Liver (tissue), 9 donors: ENCODE results near the gene CLEC3B. TPM values are rescaled to one million over a fixed set of nuclear protein-coding genes. Genes with fewer than 3 reads are reported as not detected.

Experiments used
- DNase-seq: peaks from one replicate; pipeline ENCODE4 v3.0.0-alpha.2; 2017; ENCODE audit warnings: low spot score
- H3K27ac ChIP-seq, 2 donors: one replicate each; pipeline ENCODE4 v1.7.0; 2013; ENCODE audit warnings: inconsistent platforms in 2 of 2, low read length in 2 of 2, control low read depth in 1 of 2, low read depth in 1 of 2, mild to moderate bottlenecking in 1 of 2
- H3K27me3 ChIP-seq, 4 donors: one replicate each; pipeline versions ENCODE4 v1.6.1 to v1.7.0; 2013; ENCODE audit warnings: low read length in 3 of 4, inconsistent platforms in 1 of 4, mild to moderate bottlenecking in 1 of 4, moderate library complexity in 1 of 4; ENCODE audit not compliant: control insufficient read depth in 4 of 4, insufficient read depth in 4 of 4
- H3K36me3 ChIP-seq, 4 donors: one replicate each; pipeline versions ENCODE4 v1.6.1 to v1.7.0; 2013; ENCODE audit warnings: low read length in 3 of 4, mild to moderate bottlenecking in 3 of 4, low read depth in 1 of 4, moderate library complexity in 1 of 4; ENCODE audit not compliant: control insufficient read depth in 4 of 4, insufficient read depth in 3 of 4
- H3K4me1 ChIP-seq, 4 donors: one replicate each; pipeline versions ENCODE4 v1.6.1 to v1.7.0; 2013; ENCODE audit warnings: low read length in 3 of 4, mild to moderate bottlenecking in 3 of 4, moderate library complexity in 1 of 4; ENCODE audit not compliant: control insufficient read depth in 4 of 4, insufficient read depth in 4 of 4
- H3K4me3 ChIP-seq, 3 donors: one replicate each; pipeline versions ENCODE4 v1.6.1 to v1.7.0; 2013; ENCODE audit warnings: low read length in 3 of 3, control low read depth in 1 of 3, low read depth in 1 of 3, mild to moderate bottlenecking in 1 of 3
- H3K9ac ChIP-seq, 2 donors: one replicate each; pipeline ENCODE4 v1.7.0; 2013; ENCODE audit warnings: low read length in 2 of 2, mild to moderate bottlenecking in 2 of 2, moderate library complexity in 2 of 2, control low read depth in 1 of 2, low read depth in 1 of 2
- H3K9me3 ChIP-seq, 4 donors: one replicate each; pipeline versions ENCODE4 v1.6.1 to v1.7.0; 2013; ENCODE audit warnings: low read length in 3 of 4; ENCODE audit not compliant: control insufficient read depth in 4 of 4
- ATF3 ChIP-seq: IDR thresholded peaks from 2 replicates; pipeline ENCODE4 v1.6.1; 2016; ENCODE audit warnings: antibody characterized with exemption
- CTCF ChIP-seq: fragments of 150-350 bp; IDR thresholded peaks from 2 replicates; pipeline ENCODE4 v1.5.1; 2017; ENCODE audit warnings: improper control_type of control experiment, low read depth, low read length; ENCODE audit not compliant: missing input control
- EGR1 ChIP-seq, 2 donors: IDR thresholded peaks; 2 replicates each; pipeline ENCODE4 v1.6.1; 2016 to 2018; ENCODE audit warnings: antibody characterized with exemption in 2 of 2, low read depth in 2 of 2
- FOXA1 ChIP-seq: IDR thresholded peaks from 2 replicates; pipeline ENCODE4 v1.6.1; 2016; ENCODE audit warnings: antibody characterized with exemption
- FOXA2 ChIP-seq: IDR thresholded peaks from 2 replicates; pipeline ENCODE4 v1.6.1; 2016; ENCODE audit warnings: antibody characterized with exemption
- GABPA ChIP-seq, 2 donors: IDR thresholded peaks in 1 of 2; conservative IDR thresholded peaks in 1 of 2; 2 replicates each; pipeline ENCODE4 v1.6.1; 2016; ENCODE audit warnings: antibody characterized with exemption in 2 of 2, mild to moderate bottlenecking in 1 of 2, moderate library complexity in 1 of 2
- HNF4A ChIP-seq, 2 donors: conservative IDR thresholded peaks; 2 replicates each; pipeline ENCODE4 v1.6.1; 2016; ENCODE audit warnings: antibody characterized with exemption in 2 of 2, mild to moderate bottlenecking in 2 of 2
- HNF4G ChIP-seq: IDR thresholded peaks from 2 replicates; pipeline ENCODE4 v1.6.1; 2016; ENCODE audit warnings: antibody characterized with exemption
- JUND ChIP-seq, 2 donors: IDR thresholded peaks; 2 replicates each; pipeline ENCODE4 v1.6.1; 2016; ENCODE audit warnings: antibody characterized with exemption in 2 of 2
- MAX ChIP-seq: IDR thresholded peaks from 2 replicates; pipeline ENCODE4 v1.6.1; 2016; ENCODE audit warnings: antibody characterized with exemption
- NR2F2 ChIP-seq: IDR thresholded peaks from 2 replicates; pipeline ENCODE4 v1.6.1; 2016; ENCODE audit warnings: antibody characterized with exemption
- RAD21 ChIP-seq, 2 donors: IDR thresholded peaks; 2 replicates each; pipeline ENCODE4 v1.6.1; 2016; ENCODE audit warnings: antibody characterized with exemption in 2 of 2, mild to moderate bottlenecking in 2 of 2
- REST ChIP-seq: IDR thresholded peaks from 2 replicates; pipeline ENCODE4 v1.6.1; 2016; ENCODE audit warnings: antibody characterized with exemption, mild to moderate bottlenecking
- RXRA ChIP-seq, 2 donors: IDR thresholded peaks; 2 replicates each; pipeline ENCODE4 v1.6.1; 2017 to 2018; ENCODE audit warnings: antibody characterized with exemption in 2 of 2, mild to moderate bottlenecking in 1 of 2
- SP1 ChIP-seq: IDR thresholded peaks from 2 replicates; pipeline ENCODE4 v1.6.1; 2018; ENCODE audit warnings: antibody characterized with exemption, mild to moderate bottlenecking
- TAF1 ChIP-seq: conservative IDR thresholded peaks from 2 replicates; pipeline ENCODE4 v1.6.1; 2016; ENCODE audit warnings: antibody characterized with exemption, mild to moderate bottlenecking
- YY1 ChIP-seq: IDR thresholded peaks from 2 replicates; pipeline ENCODE4 v1.6.1; 2016; ENCODE audit warnings: antibody characterized with exemption, mild to moderate bottlenecking
- ZBTB33 ChIP-seq: IDR thresholded peaks from 2 replicates; pipeline ENCODE4 v1.6.1; 2016; ENCODE audit warnings: antibody characterized with exemption
- WGBS: extraction: QIAGEN DNeasy Blood & Tissue Kit; methylation state at CpG from one replicate; pipeline ENCODE4 v1.1.7; 2013; 5-methylcytosine and 5-hydroxymethylcytosine counted together
- polyA plus RNA-seq, 2 donors: library from polyadenylated mRNA; stranded (reverse) in 1 of 2; unstranded in 1 of 2; fragments of 200-250 nt in 1 of 2; fragments of >200 nt in 1 of 2; fragmentation: Nextera tagmentation in 1 of 2; extraction: Ambion mirVana in 1 of 2; gene quantifications; one replicate each; pipeline versions ENCODE4 v1.2.1 to v1.2.3, GENCODE V29; 2013 to 2015
- total RNA-seq, 2 donors: library from RNA; depleted of rRNA; stranded (reverse); fragments of >200 nt; gene quantifications; one replicate each; pipeline ENCODE4 v1.2.3, GENCODE V29; 2014
- donor health status: healthy.
- donor health status: healthy.
- donor health status: healthy.
- donor health status: healthy.
- donor health status: healthy.

CLEC3B gene
- total and polyA plus RNA-seq, 4 donors: 7.7 to 28.8 (median 13.0) TPM

GRCh38 chr3:45079715-45080114 is 53.6 kb downstream of the CLEC3B start (continued):
- TF ChIP-seq MAX (no peak), FOXA1 (no peak), YY1 (no peak), ZBTB33 (no peak), TAF1 (no peak), NR2F2 (no peak)

- H3K36me3 ChIP-seq: no peaks in the 10 kb centered on the region
- no peaks in the 10 kb centered on the region for H3K9me3 ChIP-seq
- no peak for DNase-seq
- H3K27me3 ChIP-seq: no peaks in the 10 kb centered on the region
- WGBS: 90% methylated on average over 1 of the region's 1 CpG
- no peak overlapping the region for H3K9ac ChIP-seq
- H3K27ac ChIP-seq: no peak overlapping the region
- no peaks in the 10 kb centered on the region for H3K4me1 ChIP-seq
- no peak for TF ChIP-seq FOXA1
- no peak for TF ChIP-seq TAF1
- TF ChIP-seq GABPA (IDR thresholded peaks at IDR 0.05 in 1 of 2, conservative IDR thresholded peaks at IDR 0.05 in 1 of 2): no peak
- TF ChIP-seq RXRA (IDR thresholded peaks at IDR 0.05): no peak
- no peak for TF ChIP-seq ZBTB33
- TF ChIP-seq ATF3: no peak
- no peak for TF ChIP-seq HNF4G
- TF ChIP-seq JUND (IDR thresholded peaks at IDR 0.05): no peak
- no peak for TF ChIP-seq EGR1 (IDR thresholded peaks at IDR 0.05; ENCODE audit: low read depth in 2 of 2)
- no peak for TF ChIP-seq RAD21 (IDR thresholded peaks at IDR 0.05)
- TF ChIP-seq FOXA2: no peak
- H3K4me3 ChIP-seq: no peak overlapping the region
These were observed 54.7 kb downstream of the CLEC3B start for GRCh38 chr3:45080824-45081223.

- Histone ChIP-seq H3K27ac (no peak overlapping the region), H3K9me3 (no peaks in the 10 kb centered on the region), H3K36me3 (no peaks in the 10 kb centered on the region), H3K4me1 (no peaks in the 10 kb centered on the region), H3K4me3 (no peak overlapping the region), H3K27me3 (no peaks in the 10 kb centered on the region), H3K9ac (no peak overlapping the region)
- no peak for DNase-seq
- WGBS: 87% methylated on average over 2 of the region's 2 CpGs
- TF ChIP-seq SP1: no peak
- no peak for TF ChIP-seq FOXA2
- no peak for TF ChIP-seq CTCF
- TF ChIP-seq JUND (IDR thresholded peaks at IDR 0.05): no peak
- TF ChIP-seq EGR1 (IDR thresholded peaks at IDR 0.05; ENCODE audit: low read depth in 2 of 2): no peak
- TF ChIP-seq HNF4G: no peak
- TF ChIP-seq NR2F2: no peak
- TF ChIP-seq FOXA1: no peak
- TF ChIP-seq YY1: no peak
- TF ChIP-seq REST: no peak
- no peak for TF ChIP-seq RXRA (IDR thresholded peaks at IDR 0.05)
- TF ChIP-seq ATF3: no peak
- TF ChIP-seq RAD21 (IDR thresholded peaks at IDR 0.05): no peak
- TF ChIP-seq HNF4A (conservative IDR thresholded peaks at IDR 0.05): no peak
- TF ChIP-seq MAX: no peak
- no peak for TF ChIP-seq TAF1
These were observed 55.5 kb downstream of the CLEC3B start for GRCh38 chr3:45081506-45082141.
